Lower leg skin (tissue), 3 donors: Measurements from ENCODE around the gene ADAMTS17.

Experiments
- POLR2A ChIP-seq, 2 donors: fragments of 450-650 bp; IDR thresholded peaks; one replicate each; pipeline ENCODE4 v1.6.1; 2016 to 2017; ENCODE audit warnings: antibody characterized with exemption in 2 of 2, mild to moderate bottlenecking in 1 of 2, moderate library complexity in 1 of 2
- TF ChIP-seq, protein P1 (sequence below), 3 donors: fragments of 450-650 bp; IDR thresholded peaks; one replicate each; pipeline ENCODE4 v1.5.1; 2016; ENCODE audit warnings: antibody characterized with exemption in 3 of 3, mild to moderate bottlenecking in 3 of 3, moderate library complexity in 2 of 3

DNA sequence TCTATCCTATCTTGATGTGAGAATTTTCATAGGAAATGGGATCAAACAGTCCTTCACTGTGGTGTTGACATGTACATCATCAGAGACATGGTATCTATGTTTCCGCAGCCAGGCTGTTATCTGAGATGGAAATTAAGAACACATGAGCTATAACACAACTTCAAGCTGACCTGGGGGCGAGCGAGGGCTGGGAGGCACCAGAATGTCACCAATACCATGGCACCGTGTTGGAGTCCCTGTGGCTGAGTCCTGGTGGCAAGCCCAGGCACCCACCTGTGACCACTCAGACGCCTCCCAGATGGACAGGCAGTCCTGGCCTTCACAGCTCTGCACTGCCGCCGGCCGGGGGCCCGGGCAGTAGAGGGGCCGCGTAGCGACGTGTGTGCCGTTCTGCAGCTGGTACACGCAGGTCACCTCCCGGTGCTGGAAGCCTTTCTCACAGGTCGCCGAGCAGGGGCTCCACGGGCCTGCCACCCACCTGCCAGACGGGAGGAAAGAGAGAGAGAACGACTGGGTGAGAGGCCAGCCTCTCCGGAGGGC, 344.6 kb downstream of the ADAMTS17 start:
- TF ChIP-seq, protein P1, sequence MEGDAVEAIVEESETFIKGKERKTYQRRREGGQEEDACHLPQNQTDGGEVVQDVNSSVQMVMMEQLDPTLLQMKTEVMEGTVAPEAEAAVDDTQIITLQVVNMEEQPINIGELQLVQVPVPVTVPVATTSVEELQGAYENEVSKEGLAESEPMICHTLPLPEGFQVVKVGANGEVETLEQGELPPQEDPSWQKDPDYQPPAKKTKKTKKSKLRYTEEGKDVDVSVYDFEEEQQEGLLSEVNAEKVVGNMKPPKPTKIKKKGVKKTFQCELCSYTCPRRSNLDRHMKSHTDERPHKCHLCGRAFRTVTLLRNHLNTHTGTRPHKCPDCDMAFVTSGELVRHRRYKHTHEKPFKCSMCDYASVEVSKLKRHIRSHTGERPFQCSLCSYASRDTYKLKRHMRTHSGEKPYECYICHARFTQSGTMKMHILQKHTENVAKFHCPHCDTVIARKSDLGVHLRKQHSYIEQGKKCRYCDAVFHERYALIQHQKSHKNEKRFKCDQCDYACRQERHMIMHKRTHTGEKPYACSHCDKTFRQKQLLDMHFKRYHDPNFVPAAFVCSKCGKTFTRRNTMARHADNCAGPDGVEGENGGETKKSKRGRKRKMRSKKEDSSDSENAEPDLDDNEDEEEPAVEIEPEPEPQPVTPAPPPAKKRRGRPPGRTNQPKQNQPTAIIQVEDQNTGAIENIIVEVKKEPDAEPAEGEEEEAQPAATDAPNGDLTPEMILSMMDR (IDR thresholded peaks at IDR 0.05), result no peak
- no peak for TF ChIP-seq POLR2A (IDR thresholded peaks at IDR 0.05)
